ENCODE data around the gene ARFRP1.
"Not testable (repeated sequence)": the region's sequence is repeated elsewhere in the genome, so short reads cannot be mapped to it uniquely, and the experiment has no call there.

The ARFRP1 gene

GRCh38 chr20:63655249-63655648 lies 52.5 kb downstream of the ARFRP1 start:
- DNase-seq (ENCODE audit: low spot score), result no peak

DNA sequence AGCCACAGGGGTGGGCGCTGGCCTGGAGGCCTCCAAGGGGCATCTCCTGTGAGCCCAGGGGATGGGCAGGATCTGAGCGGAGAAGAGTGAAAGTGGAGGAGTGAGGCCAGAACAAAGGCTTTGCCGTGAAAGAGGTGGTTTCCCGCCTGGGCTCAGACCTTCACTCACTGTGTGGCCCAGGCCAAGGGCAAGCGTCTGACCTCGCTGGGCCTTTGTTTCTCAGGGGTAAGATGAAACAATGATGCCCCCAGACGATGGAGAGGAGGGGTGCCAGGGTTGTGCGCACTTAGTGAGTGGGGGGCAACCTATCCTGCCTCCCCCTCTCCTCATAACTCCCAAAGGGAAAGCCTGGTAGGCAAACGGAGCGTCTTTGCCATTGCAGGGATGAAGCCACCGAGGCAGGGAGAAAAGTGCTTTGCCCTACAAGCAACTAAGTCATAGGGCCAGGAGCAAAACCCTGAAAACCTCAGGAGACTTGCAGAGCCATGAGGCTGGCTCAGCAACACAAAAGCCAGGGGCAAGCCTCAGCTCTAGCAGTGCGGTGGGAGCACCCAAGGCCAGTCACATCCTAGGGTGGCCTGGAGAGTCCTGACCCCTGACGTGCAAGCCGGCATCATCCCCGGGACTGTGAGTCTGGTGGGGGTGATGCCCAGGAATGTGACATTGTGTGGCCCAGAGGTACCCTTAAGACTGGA lies 53.7 kb downstream of the ARFRP1 start:
- DNase-seq (ENCODE audit: low spot score), result no peak

DNA sequence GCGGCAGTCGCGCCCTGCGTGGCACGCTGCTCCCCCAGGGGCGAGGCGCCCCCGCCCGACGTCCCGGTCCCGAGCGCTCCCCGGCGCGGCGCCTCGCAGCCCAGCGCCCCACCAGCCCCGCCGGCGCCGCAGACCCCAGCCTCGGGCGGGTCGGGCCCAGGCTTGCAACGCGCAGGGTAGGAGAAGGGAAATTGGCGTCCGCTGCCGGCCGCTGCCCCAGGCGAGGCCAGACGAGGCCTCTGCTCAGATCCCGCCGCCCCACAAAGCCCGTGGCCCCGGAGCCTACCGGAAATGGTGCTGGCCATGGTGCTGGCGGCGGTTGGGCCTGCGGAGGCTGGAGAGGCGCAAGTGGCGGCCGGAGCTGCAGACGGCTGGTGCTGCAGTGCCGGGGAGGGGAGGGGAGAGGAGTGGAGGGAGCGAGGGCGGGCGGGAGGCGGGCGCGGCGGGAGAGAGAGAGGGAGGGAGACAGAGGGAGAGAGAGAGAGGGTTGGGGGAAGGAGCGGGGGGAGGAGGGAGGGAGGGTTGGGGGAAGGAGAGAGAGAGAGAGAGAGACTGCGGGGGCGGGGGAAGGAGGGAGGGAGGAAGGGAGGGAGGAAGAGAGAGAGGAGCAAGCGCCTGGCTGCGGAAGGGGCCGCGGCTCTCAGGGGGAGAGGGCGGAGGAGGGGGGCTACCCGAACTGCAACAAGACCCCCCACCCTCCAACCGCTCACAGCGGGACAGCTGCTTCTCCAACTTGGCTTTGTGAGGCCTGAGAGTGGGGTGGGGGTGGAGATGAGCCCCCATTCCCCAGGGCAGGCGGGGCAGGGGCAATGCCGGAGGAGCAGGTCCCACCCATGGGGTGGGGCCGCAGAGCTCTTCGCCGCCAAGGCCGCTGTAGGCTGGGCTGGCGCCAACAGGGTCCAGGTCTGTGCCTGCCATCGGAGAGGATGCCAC lies 54.5 kb downstream of the ARFRP1 start, which contains the start of gene STMN3:
STMN3 (minus strand) TSS at position 384 of the 933 bp plus-strand sequence; CDS start at position 305, 79 bp downstream.
- DNase-seq (ENCODE audit: low spot score), result peak; percentile 76

DNA sequence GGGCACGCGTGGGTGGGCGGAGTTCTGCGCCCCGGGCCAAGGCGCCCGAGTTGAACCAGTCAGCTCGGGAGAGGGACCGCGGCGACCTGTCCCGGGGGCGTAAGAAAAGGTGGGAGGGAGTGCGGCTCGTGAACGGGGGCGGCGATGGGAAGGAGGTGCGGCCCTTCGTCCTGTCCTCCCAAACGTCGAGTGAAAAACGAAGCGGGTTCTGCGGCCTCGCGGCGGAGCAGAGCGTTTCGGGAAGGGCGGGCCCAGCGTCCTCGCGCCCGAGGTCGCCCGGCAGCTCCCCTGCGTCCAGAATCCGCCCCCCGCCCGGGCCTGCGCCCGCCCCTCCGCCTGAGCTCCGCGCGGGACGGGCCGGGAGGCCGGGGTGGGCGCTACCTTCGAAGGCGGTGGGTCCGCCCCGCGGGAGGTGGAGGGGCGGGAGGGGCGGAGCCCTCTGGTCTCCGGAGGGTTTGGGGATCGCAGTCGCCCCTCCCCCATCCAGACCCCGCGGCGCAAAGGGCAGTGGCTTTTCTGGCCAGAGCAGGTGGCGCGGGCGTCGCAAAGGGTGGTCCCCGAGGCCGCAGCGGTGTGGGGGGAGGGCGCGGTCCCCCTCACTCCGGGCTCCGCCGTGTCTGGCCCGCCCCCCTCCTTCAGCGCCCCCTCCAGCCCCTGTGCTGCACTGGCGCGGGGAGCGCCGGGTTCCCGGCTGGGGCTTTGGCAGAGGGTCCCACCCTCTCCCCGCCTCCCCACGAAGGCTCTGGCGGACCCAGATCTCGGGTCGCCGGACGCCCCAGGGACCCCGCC lies 55.4 kb downstream of the ARFRP1 start:
- DNase-seq (ENCODE audit: low spot score), result no peak

GRCh38 chr20:63651942-63652191 lies 55.9 kb downstream of the ARFRP1 start:
- no peak for DNase-seq (ENCODE audit: low spot score)

GRCh38 chr20:63650486-63650885 lies 57.3 kb downstream of the ARFRP1 start:
- DNase-seq (ENCODE audit: low spot score), result not testable (repeated sequence)

DNA sequence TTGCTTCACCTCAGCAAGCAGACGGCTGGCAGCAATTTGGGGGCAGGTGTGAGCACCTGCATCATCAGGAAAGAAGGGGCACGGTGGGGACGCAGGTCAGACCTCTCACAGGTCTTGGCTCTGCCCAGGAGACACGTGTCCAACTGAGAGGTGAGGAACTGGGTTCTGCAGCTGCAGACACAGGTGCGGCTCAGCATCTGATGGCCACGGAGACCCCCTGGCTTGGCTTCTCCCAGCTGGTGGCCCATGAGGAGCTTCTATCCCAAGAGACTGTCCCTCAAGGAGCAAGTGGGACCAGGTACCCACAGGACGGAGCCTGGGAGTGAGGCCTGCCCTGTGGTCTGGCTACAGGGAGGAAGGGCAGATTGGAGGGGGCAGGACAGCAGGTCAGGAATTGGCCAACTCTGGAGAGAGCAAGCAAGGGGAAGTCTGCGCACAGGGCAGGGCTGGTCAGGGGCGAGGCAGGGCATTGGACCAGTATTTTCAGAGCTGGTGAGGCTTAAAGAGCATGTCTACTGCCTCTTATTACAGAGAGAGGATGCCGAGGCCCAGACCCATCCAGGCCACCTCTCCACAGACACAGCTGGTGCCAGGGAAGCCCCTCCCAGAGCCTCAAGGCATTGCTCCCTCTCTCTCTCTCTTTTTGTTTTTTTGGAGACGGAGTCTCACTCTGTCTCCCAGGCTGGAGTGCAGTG lies 58.7 kb downstream of the ARFRP1 start:
- DNase-seq (ENCODE audit: low spot score), result no peak

Measured in COLO829 (cell line).